ENCODE data around the gene BLCAP. TPM values are rescaled to one million over a fixed set of nuclear protein-coding genes. Genes with fewer than 3 reads are reported as not detected.

BLCAP gene, protein sequence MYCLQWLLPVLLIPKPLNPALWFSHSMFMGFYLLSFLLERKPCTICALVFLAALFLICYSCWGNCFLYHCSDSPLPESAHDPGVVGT
- total RNA-seq: 31.4 and 40.9 TPM in 2 replicates

GRCh38 chr20:37527638-37528445 is at the start of gene BLCAP:
Gene BLCAP, minus strand, starts transcription at chr20:37527876. Its CDS starts 8,702 bp downstream, at chr20:37519174.

GRCh38 chr20:37521061-37521771 is 6.5 kb downstream of the BLCAP start, which contains the start of gene NNAT:
Gene NNAT, plus strand, starts transcription at chr20:37521250. Its CDS starts 82 bp downstream, at chr20:37521332.

Other genes with a start within 250 kb of the BLCAP start
- gene MANBAL, start 238.2 kb downstream of the BLCAP start, total RNA-seq: 33.1 and 33.2 TPM in 2 replicates
- gene SRC, start 181.7 kb downstream of the BLCAP start, total RNA-seq: 11.9 and 18.7 TPM in 2 replicates
- gene NNAT, start 6.6 kb downstream of the BLCAP start, total RNA-seq: 4.6 and 7.3 TPM in 2 replicates
- gene CTNNBL1, start 166.2 kb upstream of the BLCAP start, total RNA-seq: 29.1 and 40.1 TPM in 2 replicates